HuH-7.5 (cell line): Measurements from ENCODE around the gene SPATS2L.

Experiments
- DNase-seq: peaks from one replicate; pipeline ENCODE4 v3.0.0; 2011; ENCODE audit warnings: low spot score

Gene SPATS2L

GRCh38 chr2:200467806-200468681 is 161.6 kb downstream of the SPATS2L start:
- DNase-seq: no peak

- DNase-seq: no peak
Observed at GRCh38 chr2:200469708-200470211, 163.3 kb downstream of the SPATS2L start.

- no peak for DNase-seq
Observed at GRCh38 chr2:200470230-200470629, 163.7 kb downstream of the SPATS2L start.

- peak; percentile 33 for DNase-seq
Observed at GRCh38 chr2:200471324-200471848, 164.9 kb downstream of the SPATS2L start.

GRCh38 chr2:200471928-200472645 is 165.6 kb downstream of the SPATS2L start:
- DNase-seq: no peak

- no peak for DNase-seq
Observed at GRCh38 chr2:200472853-200473464, 166.5 kb downstream of the SPATS2L start.

- no peak for DNase-seq
Observed at GRCh38 chr2:200475795-200476194, 169.3 kb downstream of the SPATS2L start.

GRCh38 chr2:200476836-200477235 is 170.3 kb downstream of the SPATS2L start:
- no peak for DNase-seq

GRCh38 chr2:200477667-200478131 is 171.2 kb downstream of the SPATS2L start:
- DNase-seq: no peak

- DNase-seq: no peak
Observed at GRCh38 chr2:200479692-200480265, 173.3 kb downstream of the SPATS2L start.

GRCh38 chr2:200482194-200482593 is 175.7 kb downstream of the SPATS2L start:
- no peak for DNase-seq

- peak; percentile 36 for DNase-seq
Observed at GRCh38 chr2:200483729-200484198, 177.3 kb downstream of the SPATS2L start.

GRCh38 chr2:200484934-200485333 is 178.4 kb downstream of the SPATS2L start:
- DNase-seq: no peak

- DNase-seq: no peak
Observed at GRCh38 chr2:200486529-200486928, 180.0 kb downstream of the SPATS2L start.

GRCh38 chr2:200488169-200488568 is 181.7 kb downstream of the SPATS2L start:
- no peak for DNase-seq

GRCh38 chr2:200490001-200490400 is 183.5 kb downstream of the SPATS2L start:
- no peak for DNase-seq

- DNase-seq: no peak
Observed at GRCh38 chr2:200492656-200493055, 186.2 kb downstream of the SPATS2L start.

GRCh38 chr2:200494048-200494447 is 187.6 kb downstream of the SPATS2L start:
- DNase-seq: no peak

GRCh38 chr2:200496696-200497095 is 190.2 kb downstream of the SPATS2L start:
- no peak for DNase-seq

- DNase-seq: no peak
Observed at GRCh38 chr2:200498402-200499162, 192.1 kb downstream of the SPATS2L start.

- DNase-seq: no peak
Observed at GRCh38 chr2:200502196-200502595, 195.7 kb downstream of the SPATS2L start.
